ENCODE data around the gene ACTL9. TPM values are rescaled to one million over a fixed set of nuclear protein-coding genes. Genes with fewer than 3 reads are reported as not detected.

Gene ACTL9
- total RNA-seq, 2 experiments from 2014 or later, result not detected

- H3K4me3 Mint-ChIP-seq, result no peak overlapping the region
- H3K9me3 Mint-ChIP-seq, result peaks cover 12% of the 10 kb centered on the region
- peaks cover 17% of the 10 kb centered on the region for H3K36me3 Mint-ChIP-seq (ENCODE audit: low read depth)
- CTCF ChIA-PET, result interaction anchor here (1.2 to 1.3 kb wide), 2 partner anchors 12 to 28 kb away, joined by 3 to 4 read pairs; no protein-coding TSS in a partner anchor
- POLR2A ChIA-PET, result no interaction called here
- peaks cover 40% of the 10 kb centered on the region for H3K4me1 Mint-ChIP-seq
- H3K27ac Mint-ChIP-seq, result peak overlapping the region; percentile 61
- no peak for DNase-seq
- peaks cover 3% of the 10 kb centered on the region for H3K27me3 Mint-ChIP-seq
These were observed 17.1 kb downstream of the ACTL9 start for GRCh38 chr19:8681345-8682029.

DNA sequence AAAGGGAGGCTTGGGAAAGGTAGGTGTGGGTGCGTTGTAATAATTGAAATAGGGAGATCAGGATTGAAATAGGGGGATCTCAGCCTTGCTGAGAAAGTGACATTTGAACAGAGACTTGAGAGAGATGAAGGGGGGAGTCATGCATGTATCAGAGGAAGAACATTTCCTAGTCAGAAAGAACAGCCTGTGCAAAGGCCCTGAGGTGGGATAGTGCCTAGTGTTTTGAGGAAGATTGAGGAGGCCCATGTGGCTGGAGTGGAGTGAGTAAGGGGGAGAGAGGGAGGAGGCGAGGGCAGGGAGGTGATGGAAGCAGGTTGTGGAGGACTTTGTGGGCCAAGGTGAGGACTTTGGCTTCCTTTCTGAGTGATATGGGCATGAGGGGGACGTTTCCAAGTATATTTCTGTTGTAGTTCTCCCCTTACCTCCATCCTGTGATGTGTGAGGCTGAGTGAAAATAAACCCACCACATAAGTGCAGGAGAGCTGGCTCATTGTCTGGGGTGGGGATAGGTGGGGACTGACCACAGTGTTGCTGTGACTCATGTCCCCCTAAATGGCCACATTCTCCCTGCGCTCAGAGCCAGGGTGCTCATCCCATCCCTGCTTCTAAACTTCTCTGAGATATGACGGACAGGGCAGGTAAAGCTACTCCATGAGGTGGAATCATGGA, 17.8 kb downstream of the ACTL9 start:
- POLR2A ChIA-PET, result no interaction called here
- CTCF ChIA-PET, result interaction anchor here (1.2 kb wide), 1 partner anchor 13 kb away, joined by 4 read pairs; no protein-coding TSS in a partner anchor
- Mint-ChIP-seq H3K4me1 (peaks cover 41% of the 10 kb centered on the region), H3K4me3 (no peak overlapping the region), H3K9me3 (peaks cover 14% of the 10 kb centered on the region), H3K27me3 (peaks cover 5% of the 10 kb centered on the region), H3K36me3 (ENCODE audit: low read depth) (peaks cover 19% of the 10 kb centered on the region), H3K27ac (peak overlapping the region; percentile 61)
- no peak for DNase-seq

DNA sequence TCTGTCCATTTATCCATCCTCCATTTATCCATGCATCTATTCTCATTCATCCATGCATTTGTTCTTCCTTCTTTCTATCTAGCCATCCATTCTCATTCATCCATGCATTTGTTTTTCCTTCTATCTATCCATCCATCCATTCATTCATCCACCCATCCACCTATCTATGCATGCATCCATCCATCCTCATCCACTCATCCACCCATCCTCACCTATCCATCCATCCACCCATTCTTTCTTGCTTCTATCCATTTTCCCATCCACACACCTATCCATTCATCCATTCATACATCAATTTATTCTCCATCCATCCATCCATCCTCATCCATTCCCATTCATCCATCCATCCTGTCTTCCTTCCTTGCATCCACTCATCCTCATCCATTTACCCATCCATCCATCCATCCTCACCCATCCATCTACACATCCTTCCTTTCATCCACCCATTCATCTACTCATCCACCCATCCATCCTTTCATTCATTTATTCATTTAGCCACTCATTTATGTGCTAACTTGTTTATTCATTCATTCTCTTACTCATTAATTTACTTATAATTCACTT, 20.3 kb downstream of the ACTL9 start:
- ChIA-PET CTCF (no interaction called here), POLR2A (no interaction called here)
- Mint-ChIP-seq H3K27me3 (peaks cover 20% of the 10 kb centered on the region), H3K4me1 (peaks cover 45% of the 10 kb centered on the region), H3K36me3 (ENCODE audit: low read depth) (peaks cover 22% of the 10 kb centered on the region), H3K4me3 (no peak overlapping the region), H3K27ac (no peak overlapping the region), H3K9me3 (peaks cover 16% of the 10 kb centered on the region)
- DNase-seq, result no peak

DNA sequence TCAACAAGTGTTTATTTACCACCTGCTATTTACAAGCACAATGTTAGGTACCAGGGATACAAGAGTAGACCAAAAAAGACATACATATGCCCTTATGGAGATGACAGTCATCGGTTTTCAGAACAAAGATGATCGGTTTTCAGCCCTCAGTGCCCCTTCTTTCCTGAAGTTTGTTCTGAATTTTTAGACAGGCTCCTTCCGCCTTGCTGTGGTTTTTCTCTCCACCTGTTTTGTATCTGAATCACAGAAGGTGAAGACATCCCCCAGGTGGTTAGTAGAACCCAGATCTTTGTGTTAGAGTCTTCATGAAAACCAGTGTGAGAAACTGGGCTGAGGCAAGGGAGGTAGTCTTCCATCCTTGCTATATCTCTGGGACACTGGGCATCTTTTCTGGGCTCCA, 23.5 kb downstream of the ACTL9 start:
- Mint-ChIP-seq H3K4me3 (no peak overlapping the region), H3K4me1 (peaks cover 38% of the 10 kb centered on the region), H3K36me3 (ENCODE audit: low read depth) (peaks cover 10% of the 10 kb centered on the region), H3K27ac (no peak overlapping the region), H3K9me3 (peaks cover 10% of the 10 kb centered on the region), H3K27me3 (peaks cover 18% of the 10 kb centered on the region)
- DNase-seq, result no peak
- POLR2A ChIA-PET, result no interaction called here
- CTCF ChIA-PET, result no interaction called here

DNA sequence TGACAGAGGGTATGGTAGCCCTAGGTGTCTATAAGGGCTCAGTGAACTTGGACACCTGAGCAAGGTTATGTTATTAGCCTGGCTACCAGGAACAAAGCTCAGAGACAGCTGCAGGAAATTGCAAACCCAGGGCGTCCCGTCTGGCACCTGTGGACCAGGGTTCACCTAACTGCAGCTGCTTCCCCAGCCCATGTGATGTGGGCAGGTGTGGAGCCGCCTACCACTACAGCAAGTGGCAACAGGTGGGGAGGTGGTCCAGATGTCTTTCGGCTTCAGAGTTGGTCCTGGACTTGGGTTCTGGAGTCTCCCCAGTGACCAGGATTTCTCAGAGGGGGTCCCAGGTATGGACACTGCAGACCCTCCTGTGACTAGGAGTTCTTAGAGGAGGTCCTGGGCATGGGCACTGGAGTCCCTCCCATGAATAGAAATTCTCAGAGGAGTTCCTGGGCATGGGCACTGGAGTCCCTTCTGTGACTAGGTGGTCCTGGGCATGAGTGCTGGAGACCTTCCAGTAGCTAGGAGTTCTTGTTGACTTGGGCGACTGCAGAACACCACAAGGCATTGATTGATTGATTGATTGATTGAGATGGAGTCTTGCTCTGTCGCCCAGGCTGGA, 25.2 kb downstream of the ACTL9 start:
- peaks cover 18% of the 10 kb centered on the region for H3K27me3 Mint-ChIP-seq
- DNase-seq, result no peak
- H3K4me1 Mint-ChIP-seq, result peaks cover 54% of the 10 kb centered on the region
- H3K9me3 Mint-ChIP-seq, result peaks cover 14% of the 10 kb centered on the region
- H3K36me3 Mint-ChIP-seq (ENCODE audit: low read depth), result peaks cover 20% of the 10 kb centered on the region
- POLR2A ChIA-PET, result no interaction called here
- CTCF ChIA-PET, result interaction anchor here (0.6 to 1.0 kb wide), 2 partner anchors 19 to 20 kb away, joined by 3 to 6 read pairs; no protein-coding TSS in a partner anchor
- H3K4me3 Mint-ChIP-seq, result no peak overlapping the region
- H3K27ac Mint-ChIP-seq, result no peak overlapping the region

DNA sequence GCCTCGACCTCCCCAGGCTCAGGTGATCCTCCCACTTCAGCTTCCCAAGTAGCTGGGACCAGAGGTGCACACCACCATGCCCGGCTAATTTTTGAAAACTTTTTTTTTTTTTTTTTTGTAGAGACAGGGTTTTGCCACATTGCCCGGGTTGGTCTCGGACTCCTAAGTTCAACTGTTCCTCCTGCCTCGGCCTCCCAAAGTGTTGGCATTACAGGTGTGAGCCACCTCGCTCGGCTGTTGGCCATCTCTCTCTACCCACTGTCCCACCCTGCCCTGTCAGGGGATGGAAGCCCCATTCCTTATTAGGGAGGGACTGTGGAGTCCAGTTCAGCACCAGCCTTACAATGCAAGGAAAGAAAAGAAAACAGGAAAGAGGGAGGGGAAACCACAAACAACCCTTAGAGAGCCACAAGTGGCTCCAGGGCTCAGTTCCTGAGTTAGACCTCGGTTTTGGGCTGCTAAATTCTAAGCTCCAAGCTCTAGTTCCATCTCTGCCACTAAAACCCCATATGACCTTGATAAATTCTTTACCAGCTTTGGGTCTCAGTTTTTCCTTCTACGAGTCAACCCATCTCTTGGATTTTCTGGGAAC, 31.7 kb downstream of the ACTL9 start:
- POLR2A ChIA-PET, result interaction anchor here (0.8 to 1.3 kb wide), 2 partner anchors 10 kb away, joined by 3 to 4 read pairs; no protein-coding TSS in a partner anchor
- Mint-ChIP-seq H3K9me3 (peaks cover 6% of the 10 kb centered on the region), H3K36me3 (ENCODE audit: low read depth) (peaks cover 12% of the 10 kb centered on the region), H3K27ac (peak overlapping the region; percentile 77), H3K4me3 (no peak overlapping the region), H3K4me1 (peaks cover 83% of the 10 kb centered on the region), H3K27me3 (no peaks in the 10 kb centered on the region)
- CTCF ChIA-PET, result interaction anchor here (0.7 to 3.0 kb wide), 5 partner anchors 12 to 34 kb away, joined by 3 to 15 read pairs (median 6); no protein-coding TSS in a partner anchor
- no peak for DNase-seq

- Mint-ChIP-seq H3K9me3 (peaks cover 6% of the 10 kb centered on the region), H3K36me3 (ENCODE audit: low read depth) (peaks cover 12% of the 10 kb centered on the region), H3K27me3 (no peaks in the 10 kb centered on the region), H3K4me3 (no peak overlapping the region), H3K4me1 (peaks cover 75% of the 10 kb centered on the region), H3K27ac (peak overlapping the region; percentile 77)
- ChIA-PET CTCF (interaction anchor here (0.8 to 3.0 kb wide), 8 partner anchors 10 to 323 kb away, joined by 3 to 15 read pairs (median 4); no protein-coding TSS in a partner anchor), POLR2A (interaction anchor here (0.9 to 2.1 kb wide), 3 partner anchors 11 to 28 kb away, joined by 3 to 7 read pairs (median 4); no protein-coding TSS in a partner anchor)
- peak; percentile 39 for DNase-seq
These were observed 33.0 kb downstream of the ACTL9 start for GRCh38 chr19:8665468-8666213.

- H3K36me3 Mint-ChIP-seq (ENCODE audit: low read depth), result peaks cover 11% of the 10 kb centered on the region
- peaks cover 69% of the 10 kb centered on the region for H3K4me1 Mint-ChIP-seq
- POLR2A ChIA-PET, result interaction anchor here (2.1 kb wide), 1 partner anchor 10 kb away, joined by 7 read pairs; no protein-coding TSS in a partner anchor
- CTCF ChIA-PET, result interaction anchor here (1.2 to 3.0 kb wide), 3 partner anchors 10 to 29 kb away, joined by 3 to 15 read pairs (median 4); no protein-coding TSS in a partner anchor
- H3K27me3 Mint-ChIP-seq, result peaks cover 1% of the 10 kb centered on the region
- H3K9me3 Mint-ChIP-seq, result peaks cover 6% of the 10 kb centered on the region
- DNase-seq, result no peak
- no peak overlapping the region for H3K4me3 Mint-ChIP-seq
- peak overlapping the region; percentile 77 for H3K27ac Mint-ChIP-seq
These were observed 33.9 kb downstream of the ACTL9 start for GRCh38 chr19:8664671-8665057.

GRCh38 chr19:8663920-8664670, 34.5 kb downstream of the ACTL9 start:
- H3K4me3 Mint-ChIP-seq, result no peak overlapping the region
- ChIA-PET POLR2A (interaction anchor here (2.1 kb wide), 1 partner anchor 9 kb away, joined by 7 read pairs; no protein-coding TSS in a partner anchor), CTCF (interaction anchor here (1.2 to 3.0 kb wide), 3 partner anchors 9 to 30 kb away, joined by 3 to 15 read pairs (median 4); no protein-coding TSS in a partner anchor)
- H3K4me1 Mint-ChIP-seq, result peaks cover 69% of the 10 kb centered on the region
- H3K27ac Mint-ChIP-seq, result peak overlapping the region; percentile 77
- H3K9me3 Mint-ChIP-seq, result peaks cover 6% of the 10 kb centered on the region
- H3K27me3 Mint-ChIP-seq, result peaks cover 1% of the 10 kb centered on the region
- DNase-seq, result peak; percentile 63
- peaks cover 5% of the 10 kb centered on the region for H3K36me3 Mint-ChIP-seq (ENCODE audit: low read depth)

GRCh38 chr19:8662263-8662662, 36.3 kb downstream of the ACTL9 start:
- no peak overlapping the region for H3K27ac Mint-ChIP-seq

GRCh38 chr19:8659905-8660304, 38.7 kb downstream of the ACTL9 start:
- CTCF ChIA-PET, result no interaction called here

More at GRCh38 chr19:8662263-8662662, 36.3 kb downstream of the ACTL9 start:
- peaks cover 6% of the 10 kb centered on the region for H3K27me3 Mint-ChIP-seq
- peaks cover 61% of the 10 kb centered on the region for H3K4me1 Mint-ChIP-seq
- no peaks in the 10 kb centered on the region for H3K9me3 Mint-ChIP-seq
- ChIA-PET CTCF (interaction anchor here (0.7 kb wide), 1 partner anchor 17 kb away, joined by 3 read pairs; no protein-coding TSS in a partner anchor), POLR2A (no interaction called here)
- no peak for DNase-seq
- H3K4me3 Mint-ChIP-seq, result no peak overlapping the region
- H3K36me3 Mint-ChIP-seq (ENCODE audit: low read depth), result no peaks in the 10 kb centered on the region

More at GRCh38 chr19:8659905-8660304, 38.7 kb downstream of the ACTL9 start:
- POLR2A ChIA-PET, result interaction anchor here (1.0 kb wide), 1 partner anchor 12 kb away, joined by 3 read pairs; no protein-coding TSS in a partner anchor
- Mint-ChIP-seq H3K9me3 (no peaks in the 10 kb centered on the region), H3K27ac (no peak overlapping the region), H3K4me1 (peaks cover 52% of the 10 kb centered on the region), H3K4me3 (no peak overlapping the region), H3K27me3 (peaks cover 6% of the 10 kb centered on the region), H3K36me3 (ENCODE audit: low read depth) (no peaks in the 10 kb centered on the region)
- no peak for DNase-seq

Measured in activated CD4-positive, alpha-beta memory T cell treated with anti-CD3 and anti-CD28 coated beads, Interleukin-2, amount 10 ng/mL, durations not matched to agents 7 days and 5 days (primary cell).